ENCODE results near the gene INPP4A.

DNA sequence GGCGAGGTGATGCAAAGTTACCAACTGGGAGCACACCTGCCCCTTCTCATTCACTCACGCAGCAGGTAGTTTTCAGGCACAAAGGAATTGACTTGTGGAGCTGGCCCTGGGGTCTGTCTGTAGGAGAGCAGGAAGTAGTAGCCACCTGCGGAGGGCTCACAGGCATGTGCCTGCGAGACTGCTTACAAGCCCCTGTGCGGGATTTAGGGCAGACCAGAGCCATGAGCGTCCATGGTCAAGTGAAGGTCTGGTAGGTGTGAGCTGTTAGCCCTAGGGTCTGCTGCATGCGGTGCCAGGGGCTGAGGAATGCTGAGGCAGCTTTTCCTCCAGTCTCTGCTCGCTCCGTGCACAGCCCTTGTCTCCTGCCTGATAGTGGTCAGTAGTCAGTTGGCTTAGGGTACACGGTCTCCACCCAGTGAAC, 18.9 kb downstream of the INPP4A start:
- TF ChIP-seq EP300 (IDR thresholded peaks at IDR 0.05) (no peak), CTCF (IDR thresholded peaks at IDR 0.05) (no peak), POLR2A (IDR thresholded peaks at IDR 0.05) (no peak)
